ENCODE results near the gene GPR37L1. TPM values are rescaled to one million over a fixed set of nuclear protein-coding genes. Genes with fewer than 3 reads are reported as not detected.
A peak's percentile ranks its signal among the peaks of the same experiment; 100 is the strongest.
"Not testable (repeated sequence)": the region's sequence is repeated elsewhere in the genome, so short reads cannot be mapped to it uniquely, and the experiment has no call there.

The GPR37L1 gene
- total RNA-seq, 2 experiments from 2014 or later: not detected

- POLR2A ChIA-PET; H3K9me3 Mint-ChIP-seq (ENCODE audit: low read depth); H3K27ac Mint-ChIP-seq; ATAC-seq; DNase-seq; H3K4me3 Mint-ChIP-seq; H3K27me3 Mint-ChIP-seq: not testable (repeated sequence)
- intact Hi-C loops (cut with DNase I, micrococcal nuclease): loop anchor here in 1 of 2 experiments (10.0 kb wide), 1 partner anchor 637 kb away; the partner anchor contains the start of gene CSRP1
- CTCF ChIA-PET: interaction anchor here (1.4 kb wide), 1 partner anchor 142 kb away, joined by 5 read pairs; no protein-coding TSS in a partner anchor
- H3K36me3 Mint-ChIP-seq (ENCODE audit: low read depth): peaks cover 11% of the 10 kb centered on the region
- H3K4me1 Mint-ChIP-seq: peaks cover 28% of the 10 kb centered on the region
Observed at GRCh38 chr1:202141468-202141867, 18.8 kb downstream of the GPR37L1 start.

DNA sequence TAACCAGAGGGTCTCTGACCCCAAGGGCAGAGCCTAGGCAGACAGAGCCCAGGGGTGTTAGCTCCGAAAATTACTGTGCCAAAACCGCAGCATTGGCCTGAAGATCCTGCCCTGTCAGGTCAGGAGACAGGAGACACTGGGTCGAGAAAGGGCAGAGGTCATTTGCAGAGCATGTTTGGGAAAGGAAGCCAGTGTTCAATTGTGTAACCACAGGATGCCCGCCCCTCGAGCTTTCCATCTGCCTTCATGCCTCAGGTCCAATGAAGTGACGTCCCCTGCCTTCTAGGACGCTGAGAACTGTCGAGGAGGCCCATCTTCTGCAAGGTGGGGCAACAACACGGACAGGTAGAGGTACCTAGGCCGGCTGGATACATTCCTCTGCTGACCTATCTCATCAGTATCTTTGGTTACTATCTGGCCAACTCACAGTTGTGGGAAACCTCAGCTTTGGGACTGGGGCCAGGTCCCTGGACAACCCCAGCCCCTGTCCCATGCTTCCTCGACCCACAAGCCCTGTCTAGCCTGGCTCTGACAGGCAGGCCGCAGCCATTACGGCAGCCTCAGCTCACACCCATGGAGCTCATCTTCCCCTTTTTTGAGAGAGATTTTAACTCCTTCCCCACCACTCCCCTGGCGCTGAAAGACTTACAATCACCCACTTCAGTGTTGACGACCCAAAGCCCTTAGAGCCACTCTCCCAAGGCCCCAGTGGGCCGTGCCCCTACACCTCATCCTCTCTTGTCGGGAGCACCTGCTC lies 20.5 kb downstream of the GPR37L1 start:
- H3K4me3 Mint-ChIP-seq: peak overlapping the region; percentile 95
- DNase-seq (peak; percentile 43), ATAC-seq (peak; percentile 11)
- ChIA-PET CTCF (interaction anchor here (0.6 to 1.7 kb wide), 12 partner anchors 8 to 207 kb away, joined by 3 to 11 read pairs (median 3); partner anchors contain the start of gene PTPN7), POLR2A (interaction anchor here (0.9 to 1.4 kb wide), 3 partner anchors 12 to 17 kb away, joined by 5 to 6 read pairs (median 5); partner anchors contain the start of gene PTPN7)
- H3K9me3 Mint-ChIP-seq (ENCODE audit: low read depth): no peaks in the 10 kb centered on the region
- peaks cover 31% of the 10 kb centered on the region for H3K4me1 Mint-ChIP-seq
- peaks cover 19% of the 10 kb centered on the region for H3K36me3 Mint-ChIP-seq (ENCODE audit: low read depth)
- no peaks in the 10 kb centered on the region for H3K27me3 Mint-ChIP-seq
- peak overlapping the region; percentile 92 for H3K27ac Mint-ChIP-seq
- intact Hi-C loops (cut with DNase I, micrococcal nuclease): loop anchor here in 1 of 2 experiments (10.0 kb wide), 1 partner anchor 638 kb away; the partner anchor contains the start of gene CSRP1

GRCh38 chr1:202143768-202144401 lies 21.2 kb downstream of the GPR37L1 start:
- peak overlapping the region; percentile 95 for H3K4me3 Mint-ChIP-seq
- H3K27ac Mint-ChIP-seq: peak overlapping the region; percentile 92
- H3K36me3 Mint-ChIP-seq (ENCODE audit: low read depth): peaks cover 18% of the 10 kb centered on the region
- CTCF ChIA-PET: interaction anchor here (0.7 to 1.7 kb wide), 6 partner anchors 8 to 170 kb away, joined by 3 to 11 read pairs (median 5); partner anchors contain the start of gene PTPN7
- no peaks in the 10 kb centered on the region for H3K27me3 Mint-ChIP-seq
- H3K4me1 Mint-ChIP-seq: peaks cover 31% of the 10 kb centered on the region
- intact Hi-C loops (cut with DNase I, micrococcal nuclease): loop anchor here in 1 of 2 experiments (1.0 to 10.0 kb wide), 4 partner anchors 16 to 639 kb away; partner anchors contain the start of genes CSRP1, IPO9, PTPN7 and TIMM17A
- POLR2A ChIA-PET: interaction anchor here (1.3 kb wide), 1 partner anchor 11 kb away, joined by 6 read pairs; no protein-coding TSS in a partner anchor
- peak; percentile 37 for ATAC-seq
- H3K9me3 Mint-ChIP-seq (ENCODE audit: low read depth): no peaks in the 10 kb centered on the region
- DNase-seq: peak; percentile 51

GRCh38 chr1:202144402-202145067 lies 21.8 kb downstream of the GPR37L1 start, which contains the start of gene ARL8A:
Gene ARL8A, minus strand, starts transcription at chr1:202144737. Its CDS starts 165 bp downstream, at chr1:202144572.
- intact Hi-C loops (cut with DNase I, micrococcal nuclease): loop anchor here (1.0 to 10.0 kb wide), 4 partner anchors 16 to 640 kb away; partner anchors contain the start of genes PTPN7 (in 2 of the 2), CSRP1 (in 1 of the 2), IPO9 (in 1 of the 2) and TIMM17A (in 1 of the 2)
- Mint-ChIP-seq H3K27ac (peak within 1 kb of the TSS; percentile 92), H3K9me3 (ENCODE audit: low read depth) (no peaks in the 10 kb centered on the region), H3K4me3 (peak within 1 kb of the TSS; percentile 95), H3K4me1 (peaks cover 31% of the 10 kb centered on the region), H3K36me3 (ENCODE audit: low read depth) (peaks cover 24% of the 10 kb centered on the region), H3K27me3 (no peaks in the 10 kb centered on the region)
- DNase-seq (peak; percentile 83), ATAC-seq (peak; percentile 68)
- CTCF ChIA-PET: interaction anchor here (3.9 kb wide), 1 partner anchor 9 kb away, joined by 16 read pairs; no protein-coding TSS in a partner anchor
- POLR2A ChIA-PET: no interaction called here

- H3K9me3 Mint-ChIP-seq (ENCODE audit: low read depth): no peaks in the 10 kb centered on the region
- no peaks in the 10 kb centered on the region for H3K27me3 Mint-ChIP-seq
- POLR2A ChIA-PET: interaction anchor here (0.9 kb wide), 1 partner anchor 15 kb away, joined by 3 read pairs; the partner anchor contains the start of gene PTPN7
- peaks cover 28% of the 10 kb centered on the region for H3K36me3 Mint-ChIP-seq (ENCODE audit: low read depth)
- ATAC-seq (peak; percentile 61), DNase-seq (peak; percentile 69)
- peak overlapping the region; percentile 64 for H3K27ac Mint-ChIP-seq
- CTCF ChIA-PET: interaction anchor here (0.6 to 3.9 kb wide), 4 partner anchors 10 to 176 kb away, joined by 3 to 16 read pairs (median 10); partner anchors contain the start of gene PTPN7
- peak overlapping the region; percentile 95 for H3K4me3 Mint-ChIP-seq
- intact Hi-C loops (cut with DNase I, micrococcal nuclease): loop anchor here (1.0 to 10.0 kb wide), 2 partner anchors 15 to 640 kb away; partner anchors contain the start of genes CSRP1 (in 1 of the 2) and PTPN7 (in 1 of the 2)
- peaks cover 31% of the 10 kb centered on the region for H3K4me1 Mint-ChIP-seq
Observed at GRCh38 chr1:202145068-202145743, 22.5 kb downstream of the GPR37L1 start.

GRCh38 chr1:202145744-202146140 lies 23.0 kb downstream of the GPR37L1 start:
- peak overlapping the region; percentile 95 for H3K4me3 Mint-ChIP-seq
- POLR2A ChIA-PET: interaction anchor here (0.6 to 1.5 kb wide), 4 partner anchors 9 to 202 kb away, joined by 3 to 4 read pairs (median 4); partner anchors contain the start of gene PTPN7
- H3K36me3 Mint-ChIP-seq (ENCODE audit: low read depth): peaks cover 31% of the 10 kb centered on the region

DNA sequence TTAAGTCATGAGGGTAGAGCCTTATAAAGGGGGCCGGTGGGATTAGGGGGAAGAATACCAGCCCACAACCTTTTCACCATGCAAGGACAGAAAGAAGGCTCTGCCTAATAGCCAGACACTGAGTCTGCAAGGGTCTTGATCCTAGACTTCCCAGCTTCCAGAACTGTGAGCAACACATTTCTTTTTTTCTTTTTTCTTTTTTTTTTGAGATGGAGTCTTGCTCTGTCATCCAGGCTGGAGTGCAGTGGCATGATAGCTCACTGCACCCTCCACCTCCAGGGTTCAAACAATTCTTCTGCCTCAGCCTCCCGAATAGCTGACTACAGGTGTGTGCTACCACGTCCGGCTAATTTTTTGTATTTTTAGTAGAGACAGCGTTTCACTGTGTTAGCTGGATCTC lies 23.6 kb downstream of the GPR37L1 start:
- no peak for ATAC-seq
- CTCF ChIA-PET: interaction anchor here (0.6 to 3.9 kb wide), 9 partner anchors 9 to 1069 kb away, joined by 3 to 16 read pairs (median 3); partner anchors contain the start of gene PTPN7
- POLR2A ChIA-PET: interaction anchor here (0.6 to 1.5 kb wide), 4 partner anchors 9 to 201 kb away, joined by 3 to 4 read pairs (median 4); partner anchors contain the start of gene PTPN7
- no peaks in the 10 kb centered on the region for H3K27me3 Mint-ChIP-seq
- no peak for DNase-seq
- no peak overlapping the region for H3K4me3 Mint-ChIP-seq
- intact Hi-C loops (cut with DNase I, micrococcal nuclease): loop anchor here in 1 of 2 experiments (10.0 kb wide), 1 partner anchor 641 kb away; the partner anchor contains the start of gene CSRP1
- H3K36me3 Mint-ChIP-seq (ENCODE audit: low read depth): peaks cover 36% of the 10 kb centered on the region
- H3K27ac Mint-ChIP-seq: no peak overlapping the region
- H3K4me1 Mint-ChIP-seq: peaks cover 30% of the 10 kb centered on the region
- no peaks in the 10 kb centered on the region for H3K9me3 Mint-ChIP-seq (ENCODE audit: low read depth)

More at GRCh38 chr1:202145744-202146140, 23.0 kb downstream of the GPR37L1 start:
- peak overlapping the region; percentile 64 for H3K27ac Mint-ChIP-seq
- intact Hi-C loops (cut with DNase I, micrococcal nuclease): loop anchor here (1.0 to 10.0 kb wide), 2 partner anchors 15 to 641 kb away; partner anchors contain the start of genes CSRP1 (in 1 of the 2) and PTPN7 (in 1 of the 2)
- not testable (repeated sequence) for H3K9me3 Mint-ChIP-seq (ENCODE audit: low read depth); ATAC-seq; H3K27me3 Mint-ChIP-seq
- peak; percentile 21 for DNase-seq
- peaks cover 31% of the 10 kb centered on the region for H3K4me1 Mint-ChIP-seq
- CTCF ChIA-PET: interaction anchor here (0.6 to 3.9 kb wide), 6 partner anchors 9 to 294 kb away, joined by 3 to 16 read pairs (median 7); partner anchors contain the start of gene PTPN7

DNA sequence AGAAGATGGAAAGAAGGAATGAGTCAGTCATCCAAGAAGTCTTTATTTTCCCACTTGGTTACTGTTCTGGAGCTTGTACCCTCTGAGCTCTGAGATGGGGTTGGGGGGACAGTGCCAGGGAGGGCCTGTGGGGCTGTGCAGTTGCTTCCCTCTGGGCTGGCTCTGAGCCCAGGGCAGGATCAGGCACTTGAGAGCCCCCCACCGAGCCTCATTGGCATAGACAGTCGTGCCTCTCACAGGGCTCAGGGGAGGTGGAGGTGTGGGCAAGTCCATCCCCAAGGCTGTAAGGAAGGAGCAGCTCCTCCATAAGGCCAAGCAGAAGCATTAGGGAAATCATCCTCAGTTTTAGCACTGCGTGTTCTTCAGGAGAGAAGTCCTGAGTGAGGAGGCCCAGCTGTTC lies 24.3 kb downstream of the GPR37L1 start:
- Mint-ChIP-seq H3K27ac (no peak overlapping the region), H3K4me3 (no peak overlapping the region), H3K4me1 (peaks cover 26% of the 10 kb centered on the region), H3K27me3 (no peaks in the 10 kb centered on the region), H3K9me3 (ENCODE audit: low read depth) (no peaks in the 10 kb centered on the region), H3K36me3 (ENCODE audit: low read depth) (peaks cover 42% of the 10 kb centered on the region)
- ChIA-PET POLR2A (interaction anchor here (1.5 kb wide), 1 partner anchor 15 kb away, joined by 3 read pairs; no protein-coding TSS in a partner anchor), CTCF (interaction anchor here (0.6 to 3.9 kb wide), 9 partner anchors 8 to 1068 kb away, joined by 3 to 16 read pairs (median 4); partner anchors contain the start of genes LGR6 and PTPN7)
- DNase-seq (peak; percentile 16), ATAC-seq (no peak)
- intact Hi-C loops (cut with DNase I, micrococcal nuclease): loop anchor here in 1 of 2 experiments (10.0 kb wide), 1 partner anchor 642 kb away; the partner anchor contains the start of gene CSRP1

DNA sequence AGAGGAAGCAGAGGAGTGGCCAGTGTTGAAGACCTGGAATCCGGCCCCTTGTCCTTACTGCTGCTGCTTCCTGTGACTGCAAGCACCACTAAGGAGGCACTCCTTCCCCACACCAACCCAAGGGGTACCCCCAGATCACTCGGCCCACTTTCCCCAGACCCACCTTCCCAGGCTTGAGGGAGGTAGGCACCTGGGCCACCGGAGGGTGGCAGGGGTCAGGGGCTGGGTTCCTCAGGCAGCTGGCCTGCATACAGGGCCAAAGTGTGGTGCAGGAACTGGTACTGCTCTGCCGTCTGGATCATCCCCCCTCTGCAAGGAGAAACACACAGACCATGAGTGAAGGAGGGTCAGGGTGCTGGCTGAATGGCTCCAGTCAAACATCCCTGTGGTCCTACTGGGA lies 25.7 kb downstream of the GPR37L1 start:
- no peak for ATAC-seq
- intact Hi-C loops (cut with DNase I, micrococcal nuclease): loop anchor here in 1 of 2 experiments (10.0 kb wide), 1 partner anchor 644 kb away; the partner anchor contains the start of gene CSRP1
- Mint-ChIP-seq H3K9me3 (ENCODE audit: low read depth) (no peaks in the 10 kb centered on the region), H3K36me3 (ENCODE audit: low read depth) (peaks cover 53% of the 10 kb centered on the region), H3K27me3 (no peaks in the 10 kb centered on the region), H3K27ac (no peak overlapping the region), H3K4me3 (no peak overlapping the region), H3K4me1 (peaks cover 14% of the 10 kb centered on the region)
- ChIA-PET CTCF (no interaction called here), POLR2A (no interaction called here)
- DNase-seq: no peak
